WTC11 (cell line): ENCODE results near the gene SAMD4A. TPM values are rescaled to one million over a fixed set of nuclear protein-coding genes. Genes with fewer than 3 reads are reported as not detected.

Experiments
- ATAC-seq: fragments of 200-7000 bp; cut with Tn5 transposase; 2 replicates; pipeline ENCODE4 v1.10.0; 2021; ENCODE audit warnings: mild to moderate bottlenecking, moderate library complexity
- CTCF ChIA-PET: fragments of 300-600 bp; sonication (Branson Sonifier 250); formaldehyde crosslinking; loops from one replicate; lab custom pipeline; 2021; ENCODE audit warnings: antibody characterized with exemption; lab: Charles Lee
- POLR2A ChIA-PET: fragments of 350-600 bp; sonication (Branson Sonifier 250); formaldehyde crosslinking; loops from one replicate; lab custom pipeline; 2021; ENCODE audit warnings: antibody characterized with exemption; lab: Charles Lee
- DNase-seq: peaks from one replicate; pipeline ENCODE4 v3.0.0; 2021; ENCODE audit warnings: low spot score
- H3K27ac Mint-ChIP-seq: 2 replicates; pipeline ENCODE4 v1.8.0; 2021; ENCODE audit warnings: mixed read lengths
- H3K27me3 Mint-ChIP-seq: 2 replicates; pipeline ENCODE4 v1.8.0; 2021; ENCODE audit warnings: low read depth, mild to moderate bottlenecking, moderate library complexity, mixed read lengths
- H3K36me3 Mint-ChIP-seq: 2 replicates; pipeline ENCODE4 v1.8.0; 2021; ENCODE audit warnings: mixed read lengths
- H3K4me1 Mint-ChIP-seq: 2 replicates; pipeline ENCODE4 v1.8.0; 2022; ENCODE audit warnings: mixed read lengths
- H3K4me3 Mint-ChIP-seq: 2 replicates; pipeline ENCODE4 v1.8.0; 2021; ENCODE audit warnings: mild to moderate bottlenecking, moderate library complexity, mixed read lengths
- H3K9me3 Mint-ChIP-seq: 2 replicates; pipeline ENCODE4 v1.8.0; 2021; ENCODE audit warnings: mixed read lengths
- CREM ChIP-seq: sonication (generic); formaldehyde crosslinking; IDR thresholded peaks from 2 replicates; pipeline ENCODE4 v1.8.1; 2022; ENCODE audit warnings: mild to moderate bottlenecking, missing genetic modification reagents, moderate library complexity
- ELF4 ChIP-seq: sonication (generic); formaldehyde crosslinking; IDR thresholded peaks from 2 replicates; pipeline ENCODE4 v1.8.1; 2022; ENCODE audit warnings: low read depth, mild to moderate bottlenecking, moderate library complexity, missing genetic modification reagents
- ERG ChIP-seq: fragments of 250-450 bp; sonication (Bioruptor Pico); IDR thresholded peaks from 2 replicates; pipeline ENCODE4 v1.8.0; 2021; ENCODE audit warnings: mild to moderate bottlenecking
- FOXJ3 ChIP-seq: sonication (generic); formaldehyde crosslinking; IDR thresholded peaks from 2 replicates; pipeline ENCODE4 v1.9.0; 2021; ENCODE audit warnings: missing genetic modification reagents, mild to moderate bottlenecking, borderline replicate concordance
- FOXP1 ChIP-seq: sonication (generic); formaldehyde crosslinking; IDR thresholded peaks from 2 replicates; pipeline ENCODE4 v1.8.0; 2022; ENCODE audit warnings: missing genetic modification reagents, mild to moderate bottlenecking, moderate library complexity, borderline replicate concordance
- GABPB1 ChIP-seq: sonication (generic); formaldehyde crosslinking; IDR thresholded peaks from 2 replicates; pipeline ENCODE4 v1.8.1; 2023; ENCODE audit warnings: mild to moderate bottlenecking, missing genetic modification reagents
- GRHL2 ChIP-seq: fragments of 250-450 bp; sonication (Bioruptor Pico); IDR thresholded peaks from 2 replicates; pipeline ENCODE4 v1.8.0; 2022; ENCODE audit warnings: mild to moderate bottlenecking, moderate library complexity; ENCODE audit not compliant: insufficient replicate concordance, severe bottlenecking
- HMGXB4 ChIP-seq: sonication (generic); formaldehyde crosslinking; IDR thresholded peaks from 2 replicates; pipeline ENCODE4 v1.8.1; 2023; ENCODE audit warnings: mild to moderate bottlenecking, moderate library complexity, missing genetic modification reagents
- NR1H2 ChIP-seq: sonication (generic); formaldehyde crosslinking; IDR thresholded peaks from 2 replicates; pipeline ENCODE4 v1.9.0; 2021; ENCODE audit warnings: mild to moderate bottlenecking, moderate library complexity, missing genetic modification reagents
- NR3C1 ChIP-seq: sonication (generic); formaldehyde crosslinking; conservative IDR thresholded peaks from 2 replicates; pipeline ENCODE4 v1.8.1; 2023; ENCODE audit warnings: low read depth, mild to moderate bottlenecking, missing genetic modification reagents
- PRDM15 ChIP-seq: sonication (generic); formaldehyde crosslinking; IDR thresholded peaks from 2 replicates; pipeline ENCODE4 v1.8.0; 2022; ENCODE audit warnings: missing genetic modification reagents
- SMAD3 ChIP-seq: sonication (generic); formaldehyde crosslinking; IDR thresholded peaks from 2 replicates; pipeline ENCODE4 v1.8.0; 2022; ENCODE audit warnings: missing genetic modification reagents, mild to moderate bottlenecking, borderline replicate concordance
- SOX15 ChIP-seq: fragments of 250-450 bp; sonication (Bioruptor Pico); IDR thresholded peaks from 2 replicates; pipeline ENCODE4 v1.9.0; 2021; ENCODE audit warnings: mild to moderate bottlenecking
- SP1 ChIP-seq: sonication (generic); formaldehyde crosslinking; conservative IDR thresholded peaks from 2 replicates; pipeline ENCODE4 v1.8.1; 2022; ENCODE audit warnings: missing genetic modification reagents
- TCF7 ChIP-seq: sonication (generic); formaldehyde crosslinking; IDR thresholded peaks from 2 replicates; pipeline ENCODE4 v1.8.0; 2022; ENCODE audit warnings: mild to moderate bottlenecking, low read depth, missing genetic modification reagents, moderate library complexity
- ZBTB21 ChIP-seq: sonication (generic); formaldehyde crosslinking; IDR thresholded peaks from 2 replicates; pipeline ENCODE4 v1.8.1; 2023; ENCODE audit warnings: mild to moderate bottlenecking, missing genetic modification reagents, borderline replicate concordance
- ZNF219 ChIP-seq: sonication (generic); formaldehyde crosslinking; IDR thresholded peaks from 2 replicates; pipeline ENCODE4 v1.8.0; 2023; ENCODE audit warnings: missing genetic modification reagents, mild to moderate bottlenecking, borderline replicate concordance
- ZNF232 ChIP-seq: sonication (generic); formaldehyde crosslinking; IDR thresholded peaks from 2 replicates; pipeline ENCODE4 v1.8.0; 2022; ENCODE audit warnings: mild to moderate bottlenecking, missing genetic modification reagents
- total RNA-seq: library from RNA; stranded (reverse); gene quantifications from 3 replicates; pipeline ENCODE4 v1.2.3, GENCODE V29; 2021
- TF ChIP-seq, protein P1 (sequence below): sonication (generic); formaldehyde crosslinking; conservative IDR thresholded peaks from 2 replicates; pipeline ENCODE4 v1.8.1; 2022; ENCODE audit warnings: mild to moderate bottlenecking, missing genetic modification reagents

The SAMD4A gene
- total RNA-seq, 1 experiment from 2014 or later = 6.0 TPM

DNA sequence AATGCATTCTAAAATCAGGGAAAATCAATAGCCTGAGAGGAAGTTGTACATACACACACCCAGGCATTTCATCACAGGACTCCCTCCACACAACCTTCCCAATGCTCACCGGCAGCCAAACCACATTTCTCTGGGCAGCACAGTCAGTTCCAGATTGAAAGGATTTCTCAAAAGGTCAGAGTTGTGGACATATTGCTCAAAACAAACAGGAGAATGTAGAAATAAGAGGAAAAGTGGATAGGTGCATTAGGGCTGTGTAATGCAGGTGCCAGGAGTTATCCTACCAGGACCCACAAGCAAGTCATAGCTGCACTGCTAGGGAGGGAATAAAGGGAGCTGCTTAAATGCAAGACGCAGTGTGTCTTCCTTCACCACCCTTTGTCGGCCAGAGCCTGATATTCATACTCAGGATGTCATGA, 272.8 kb downstream of the SAMD4A start:
- POLR2A ChIA-PET = no interaction called here
- Mint-ChIP-seq H3K36me3 (peaks cover 5% of the 10 kb centered on the region; the same call in 1 of the 2 replicates), H3K27me3 (no peaks in the 10 kb centered on the region), H3K4me3 (no peak overlapping the region), H3K27ac (no peak overlapping the region), H3K4me1 (0 out of 2 replicates have a peak, but pooled peaks cover 6% of the 10 kb centered on the region), H3K9me3 (0 out of 2 replicates have a peak, but pooled peaks cover 3% of the 10 kb centered on the region)
- no peak for ATAC-seq
- DNase-seq = no peak
- CTCF ChIA-PET = no interaction called here
- TF ChIP-seq ELF4 (no peak), SP1 (no peak), FOXJ3 (CRISPR knock-in tag) (no peak), GABPB1 (CRISPR knock-in tag) (peak; percentile 61; the same call in 1 of the 2 replicates)

DNA sequence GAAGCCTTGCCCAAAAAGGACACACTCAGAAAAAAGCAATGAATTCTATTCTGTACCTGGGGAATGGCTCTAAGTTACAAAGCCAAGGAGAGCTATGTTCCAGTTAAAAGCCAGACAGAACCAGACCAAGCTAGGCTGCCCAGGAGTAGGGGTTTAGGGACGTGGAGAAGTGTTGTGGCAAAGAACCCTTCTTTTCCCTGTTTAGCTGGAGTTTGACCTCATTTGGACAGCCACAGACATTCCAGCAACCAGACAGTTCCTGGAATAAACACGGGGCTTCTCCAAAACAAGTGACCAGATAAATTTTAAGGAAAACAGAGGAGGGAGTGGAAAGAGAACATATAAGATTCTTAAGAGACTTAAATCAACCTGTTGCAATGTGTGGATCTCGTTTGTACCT, 273.4 kb downstream of the SAMD4A start:
- Mint-ChIP-seq H3K27me3 (no peaks in the 10 kb centered on the region), H3K36me3 (peaks cover 5% of the 10 kb centered on the region; the same call in 1 of the 2 replicates), H3K27ac (no peak overlapping the region), H3K9me3 (0 out of 2 replicates have a peak, but pooled peaks cover 3% of the 10 kb centered on the region), H3K4me1 (0 out of 2 replicates have a peak, but pooled peaks cover 6% of the 10 kb centered on the region), H3K4me3 (no peak overlapping the region)
- ChIA-PET CTCF (interaction anchor here (1.0 kb wide), 1 partner anchor 26 kb away, joined by 3 read pairs; no protein-coding TSS in a partner anchor), POLR2A (no interaction called here)
- no peak for TF ChIP-seq TCF7 (CRISPR knock-in tag)
- no peak for TF ChIP-seq FOXP1
- TF ChIP-seq CREM (CRISPR knock-in tag) = no peak
- no peak for TF ChIP-seq SMAD3 (CRISPR knock-in tag)
- no peak for TF ChIP-seq NR1H2
- TF ChIP-seq ZNF232 (CRISPR knock-in tag) = no peak
- TF ChIP-seq SOX15 (CRISPR knock-in tag) = no peak
- no peak for TF ChIP-seq GRHL2 (CRISPR knock-in tag)
- no peak for TF ChIP-seq PRDM15
- TF ChIP-seq ELF4 = no peak
- TF ChIP-seq, protein P1, sequence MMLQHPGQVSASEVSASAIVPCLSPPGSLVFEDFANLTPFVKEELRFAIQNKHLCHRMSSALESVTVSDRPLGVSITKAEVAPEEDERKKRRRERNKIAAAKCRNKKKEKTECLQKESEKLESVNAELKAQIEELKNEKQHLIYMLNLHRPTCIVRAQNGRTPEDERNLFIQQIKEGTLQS = no peak
- no peak for TF ChIP-seq NR3C1 (CRISPR knock-in tag)
- no peak for TF ChIP-seq ERG (CRISPR knock-in tag)
- TF ChIP-seq HMGXB4 (CRISPR knock-in tag) = no peak
- no peak for TF ChIP-seq ZBTB21 (CRISPR knock-in tag)
- TF ChIP-seq ZNF219 (CRISPR knock-in tag) = no peak
- DNase-seq = no peak
- ATAC-seq = no peak
